ENCODE data around the gene C16orf86.

The C16orf86 gene

DNA sequence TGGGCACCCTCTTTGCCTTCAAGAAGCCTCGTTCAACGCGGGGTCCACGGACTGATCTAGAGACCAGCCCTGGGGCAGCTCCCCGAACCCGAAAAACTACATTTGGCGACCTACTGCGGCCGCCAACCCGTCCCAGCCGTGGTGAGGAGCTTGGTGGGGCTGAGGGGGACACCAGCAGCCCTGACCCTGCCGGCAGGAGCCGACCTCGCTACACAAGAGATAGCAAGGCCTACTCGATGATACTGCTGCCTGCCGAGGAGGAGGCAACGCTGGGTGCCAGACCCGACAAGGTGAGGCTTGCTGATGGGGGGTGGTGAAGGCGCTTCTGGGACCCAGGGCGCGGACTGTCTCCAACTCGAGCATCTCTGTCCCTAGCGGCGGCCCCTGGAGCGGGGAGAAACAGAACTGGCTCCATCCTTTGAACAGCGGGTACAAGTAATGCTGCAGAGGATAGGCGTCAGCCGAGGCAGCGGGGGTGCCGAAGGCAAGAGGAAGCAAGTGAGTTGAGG, 12.2 kb upstream of the C16orf86 start:
- DNase-seq, result no peak

DNA sequence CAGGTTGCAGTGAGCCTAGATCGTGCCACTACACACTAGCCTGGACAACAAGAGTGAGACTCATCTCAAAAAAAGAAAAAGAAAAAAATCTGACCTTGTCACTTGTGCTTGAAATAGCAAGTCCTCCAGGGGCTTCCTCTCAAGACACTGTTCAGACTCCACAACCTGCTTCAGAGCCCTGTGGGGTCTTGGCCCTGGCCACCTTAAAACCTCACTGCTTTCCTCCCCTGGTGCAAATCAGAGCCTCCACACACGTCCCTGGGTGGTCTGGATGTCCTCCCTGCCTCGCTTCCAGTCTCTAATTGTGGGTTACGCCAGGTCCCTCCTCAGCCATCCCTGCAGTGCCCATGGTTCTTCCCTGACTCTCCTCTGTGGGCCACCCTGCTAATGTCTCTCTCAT, 11.3 kb upstream of the C16orf86 start:
- no peak for DNase-seq

DNA sequence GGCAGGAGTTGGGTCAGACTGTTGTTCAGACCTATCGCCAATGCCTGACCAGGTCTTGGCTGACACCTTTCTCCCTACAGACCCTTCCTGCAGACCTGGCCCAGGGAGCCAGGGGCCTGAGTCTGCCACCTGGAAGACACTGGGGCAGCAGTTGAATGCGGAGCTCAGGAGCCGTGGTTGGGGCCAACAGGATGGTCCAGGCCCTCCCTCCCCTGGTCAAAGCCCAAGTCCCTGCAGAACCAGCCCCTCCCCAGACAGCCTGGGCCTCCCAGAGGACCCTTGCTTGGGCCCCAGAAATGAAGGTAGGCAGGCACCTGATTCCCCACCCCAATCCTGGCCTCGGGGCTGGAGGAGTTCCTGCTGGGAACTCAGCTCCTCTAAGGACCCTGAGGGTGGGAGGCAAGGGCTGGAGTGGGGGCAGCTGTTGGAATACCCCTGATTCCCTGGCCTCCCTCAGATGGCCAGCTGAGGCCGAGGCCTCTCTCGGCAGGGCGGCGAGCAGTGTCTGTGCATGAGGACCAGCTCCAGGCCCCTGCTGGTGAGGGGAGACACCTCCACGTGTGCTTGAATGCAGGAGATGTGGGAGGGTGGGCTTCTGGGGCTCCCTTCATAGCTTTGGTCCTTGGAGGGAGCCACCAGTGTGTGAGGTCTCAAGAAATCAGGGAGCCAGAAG, 10.1 kb upstream of the C16orf86 start:
- no peak for DNase-seq

DNA sequence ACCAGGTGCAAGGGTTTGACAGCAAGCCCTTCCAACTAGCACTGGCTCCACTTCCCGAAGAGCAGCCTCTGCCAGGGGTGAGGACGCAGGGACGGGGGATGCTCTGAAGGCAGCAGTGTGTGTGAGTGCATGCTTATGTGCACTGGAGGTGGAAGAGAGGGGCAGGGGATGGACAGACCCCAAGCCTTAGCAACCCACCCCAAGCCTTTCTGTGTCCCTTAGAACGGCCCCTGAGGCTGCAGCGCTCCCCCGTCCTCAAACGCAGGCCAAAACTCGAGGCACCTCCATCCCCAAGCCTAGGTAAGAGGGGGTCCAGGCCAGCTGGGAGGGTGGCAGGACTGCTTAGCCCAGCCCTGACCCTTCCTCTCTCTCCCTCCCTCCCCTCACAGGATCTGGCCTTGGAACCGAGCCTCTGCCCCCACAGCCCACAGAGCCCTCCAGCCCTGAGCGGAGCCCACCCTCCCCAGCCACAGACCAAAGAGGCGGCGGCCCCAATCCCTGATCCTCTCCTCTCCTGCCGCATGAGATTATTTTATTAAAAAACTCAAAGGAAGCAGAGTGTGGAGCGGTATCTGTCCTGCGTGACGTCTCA, 9.5 kb upstream of the C16orf86 start:
- DNase-seq, result no peak

DNA sequence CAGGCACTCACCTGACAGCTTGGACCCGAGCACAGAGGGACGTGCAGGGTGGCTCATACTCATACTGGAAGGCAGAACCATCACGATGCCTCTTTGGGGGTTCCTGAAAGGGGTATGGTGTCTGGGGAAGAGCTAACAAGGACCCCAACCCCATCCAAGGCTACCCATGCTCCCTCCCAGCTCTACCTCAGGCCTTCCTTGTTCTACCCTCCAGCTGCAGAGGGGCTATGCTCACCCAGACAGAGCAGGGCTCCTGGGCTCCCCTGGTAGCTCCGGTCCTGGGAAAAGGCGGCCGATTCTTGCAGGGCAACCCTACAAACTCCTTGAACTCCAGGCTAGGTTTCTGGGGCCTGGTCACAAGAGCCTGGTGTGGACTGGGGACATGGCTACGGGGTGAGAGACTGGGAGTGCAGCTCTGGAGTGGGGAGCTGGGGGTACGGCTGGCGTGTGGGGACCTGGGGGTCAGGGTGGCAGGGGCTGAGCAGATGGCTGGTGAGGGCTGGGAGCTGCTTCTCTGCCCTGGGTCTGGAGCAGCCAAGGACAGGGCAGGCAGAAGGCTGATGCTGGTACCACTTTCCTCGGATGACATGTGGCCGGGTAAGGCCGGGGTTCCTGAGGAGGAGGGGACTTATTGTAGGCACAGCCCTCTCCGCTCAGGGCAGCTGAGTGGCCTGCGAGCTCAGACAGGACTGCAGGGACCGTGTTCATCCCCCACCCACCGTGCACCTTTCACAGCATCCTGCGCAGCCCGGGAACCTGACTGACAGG, 8.7 kb upstream of the C16orf86 start:
- DNase-seq, result no peak

DNA sequence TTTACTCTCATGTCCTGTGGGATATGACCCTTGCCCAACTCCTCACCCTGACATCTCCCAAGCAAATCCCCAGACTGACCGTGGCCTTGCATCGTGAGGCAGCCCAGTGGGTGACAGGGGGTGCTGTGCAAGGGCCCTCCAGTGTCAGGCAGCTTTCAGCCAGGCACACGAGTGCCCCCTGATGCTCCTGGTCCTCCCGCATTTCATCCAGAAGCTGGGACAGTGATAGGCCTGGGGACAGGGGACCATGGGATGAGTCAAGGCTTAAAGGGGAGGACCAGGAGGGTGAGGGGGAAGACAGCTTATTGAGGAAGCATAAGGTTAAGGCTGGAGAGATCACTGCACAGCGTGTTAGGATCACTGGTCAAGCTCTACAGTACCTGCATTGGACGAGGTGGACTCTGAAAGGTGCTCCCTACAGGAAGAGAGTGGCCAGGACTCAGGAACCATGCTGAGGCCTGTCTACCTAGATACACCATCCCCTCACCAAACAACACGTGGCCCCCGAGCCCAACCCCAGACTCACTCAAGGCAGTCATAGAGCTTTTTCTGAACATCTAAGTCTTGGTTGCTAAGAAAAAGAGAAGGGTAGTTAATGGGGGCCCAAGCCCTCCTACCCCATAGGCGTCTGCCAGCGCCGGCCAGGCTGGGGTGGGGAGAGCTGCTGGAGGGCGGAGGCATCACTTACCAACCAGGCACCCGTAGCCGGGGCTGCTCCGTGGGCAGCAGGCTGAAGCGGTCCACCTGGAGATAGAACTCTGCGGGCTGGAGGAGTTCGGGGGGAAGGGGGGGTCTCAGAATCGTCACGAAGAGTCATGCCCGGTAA, 7.6 kb upstream of the C16orf86 start:
- no peak for DNase-seq

DNA sequence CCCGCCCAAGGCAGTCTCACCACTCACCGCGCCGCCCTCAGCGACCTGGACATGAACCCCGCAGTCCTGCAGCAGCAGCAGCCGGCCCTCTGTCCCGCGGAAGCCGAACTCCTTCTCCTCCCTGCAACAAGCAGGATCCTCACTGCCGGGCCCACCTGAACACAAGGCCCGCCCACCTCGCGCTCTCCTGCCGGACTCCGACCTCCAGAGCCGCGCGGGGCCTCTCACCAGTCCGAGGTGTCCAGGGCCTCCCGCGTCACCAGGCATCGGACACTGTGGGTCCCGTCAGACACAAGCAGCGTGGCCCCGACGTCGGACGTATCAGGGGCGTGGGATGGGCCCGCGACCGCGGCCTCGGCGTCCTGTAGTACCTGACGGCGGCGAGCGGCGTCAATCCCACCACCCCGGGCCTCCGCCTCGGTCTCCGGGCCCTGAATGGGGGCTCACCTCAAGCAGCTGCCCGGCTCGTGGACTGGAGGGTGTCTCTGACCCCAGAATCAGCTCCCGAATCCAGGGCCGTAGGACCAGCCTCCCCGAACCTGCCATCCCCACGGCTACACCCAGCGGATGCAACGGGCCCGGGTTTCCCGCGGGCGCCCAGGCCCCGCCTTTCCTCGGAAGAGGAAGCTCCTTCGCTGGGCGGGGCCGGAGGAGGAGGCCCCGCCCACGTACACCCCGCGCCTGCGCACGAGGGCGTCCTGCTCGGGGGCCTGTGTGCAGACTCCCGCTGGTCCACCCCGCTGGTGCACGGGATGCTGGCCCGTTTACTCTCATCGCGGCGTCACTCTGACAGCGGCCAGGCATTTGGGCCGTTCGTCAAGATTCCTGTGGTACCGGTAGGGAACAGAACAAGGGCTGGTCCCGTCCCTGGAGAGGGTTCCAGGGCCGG, 6.7 kb upstream of the C16orf86 start, which contains the start of gene ACD:
Gene ACD, minus strand, starts transcription at position 586 of the 889 bp plus-strand sequence. Its CDS starts 40 bp downstream, at position 546.
- peak; percentile 95 for DNase-seq

DNA sequence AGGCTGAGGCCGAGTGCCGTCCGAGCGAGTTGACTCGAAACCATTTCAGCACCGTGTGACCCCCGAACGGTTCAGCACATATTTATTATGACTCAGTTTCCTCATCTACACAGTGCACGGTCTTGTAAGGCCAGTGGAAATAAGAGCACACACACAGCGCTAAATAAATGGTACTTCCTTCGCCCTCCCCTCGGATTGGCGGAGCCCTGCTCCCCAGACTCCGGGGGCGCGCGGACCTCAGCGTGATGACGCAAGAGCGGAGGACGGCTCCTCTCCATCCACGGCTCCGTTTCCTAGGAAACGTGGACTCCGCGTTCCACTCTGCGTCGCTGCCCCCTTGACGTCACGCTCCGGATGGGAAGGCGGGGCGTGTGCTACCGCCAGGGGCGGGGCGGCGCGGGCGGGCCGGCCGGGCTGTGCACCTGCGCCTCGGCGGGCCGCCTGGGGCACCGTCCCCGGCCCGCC, 6.0 kb upstream of the C16orf86 start, which contains the start of gene PARD6A:
Gene PARD6A, plus strand, starts transcription at position 397 of the 465 bp plus-strand sequence. CDS start 79 bp downstream, outside the sequence.
- peak; percentile 92 for DNase-seq

DNA sequence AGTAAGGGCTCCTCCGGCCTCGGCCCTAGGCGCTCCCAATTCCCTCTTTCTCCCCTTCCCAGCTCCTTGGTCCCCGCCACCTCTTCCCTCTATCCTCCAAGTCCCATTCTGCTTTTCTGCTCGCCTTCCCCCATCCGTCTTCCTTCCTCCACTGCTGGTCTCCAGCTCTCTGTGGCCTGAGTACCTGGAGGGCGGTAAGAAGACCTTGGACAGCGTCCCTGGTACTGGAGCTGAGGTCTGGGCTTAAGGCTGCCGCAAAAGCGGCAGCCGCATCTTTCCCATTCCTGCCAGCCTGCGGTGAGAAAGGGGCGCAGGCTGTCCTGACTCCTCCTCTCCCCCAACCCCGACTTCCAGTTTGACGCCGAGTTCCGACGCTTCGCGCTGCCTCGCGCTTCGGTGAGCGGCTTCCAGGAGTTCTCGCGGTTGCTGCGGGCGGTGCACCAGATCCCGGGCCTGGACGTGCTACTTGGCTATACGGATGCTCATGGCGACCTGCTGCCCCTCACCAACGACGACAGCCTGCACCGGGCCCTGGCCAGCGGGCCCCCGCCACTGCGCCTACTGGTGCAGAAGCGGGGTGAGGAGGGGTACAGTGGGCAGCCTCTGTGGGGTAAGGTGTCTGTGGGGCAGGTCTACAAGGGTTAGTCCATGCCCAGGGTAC, 5.4 kb upstream of the C16orf86 start:
- no peak for DNase-seq

DNA sequence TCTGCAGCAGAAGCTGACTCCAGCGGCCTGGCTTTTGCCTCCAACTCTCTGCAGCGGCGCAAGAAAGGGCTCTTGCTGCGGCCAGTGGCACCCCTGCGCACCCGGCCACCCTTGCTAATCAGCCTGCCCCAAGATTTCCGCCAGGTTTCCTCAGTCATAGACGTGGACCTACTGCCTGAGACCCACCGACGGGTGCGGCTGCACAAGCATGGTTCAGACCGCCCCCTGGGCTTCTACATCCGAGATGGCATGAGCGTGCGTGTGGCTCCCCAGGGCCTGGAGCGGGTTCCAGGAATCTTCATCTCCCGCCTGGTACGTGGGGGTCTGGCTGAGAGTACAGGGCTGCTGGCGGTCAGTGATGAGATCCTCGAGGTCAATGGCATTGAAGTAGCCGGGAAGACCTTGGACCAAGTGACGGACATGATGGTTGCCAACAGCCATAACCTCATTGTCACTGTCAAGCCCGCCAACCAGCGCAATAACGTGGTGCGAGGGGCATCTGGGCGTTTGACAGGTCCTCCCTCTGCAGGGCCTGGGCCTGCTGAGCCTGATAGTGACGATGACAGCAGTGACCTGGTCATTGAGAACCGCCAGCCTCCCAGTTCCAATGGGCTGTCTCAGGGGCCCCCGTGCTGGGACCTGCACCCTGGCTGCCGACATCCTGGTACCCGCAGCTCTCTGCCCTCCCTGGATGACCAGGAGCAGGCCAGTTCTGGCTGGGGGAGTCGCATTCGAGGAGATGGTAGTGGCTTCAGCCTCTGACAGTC, 4.5 kb upstream of the C16orf86 start:
- no peak for DNase-seq

DNA sequence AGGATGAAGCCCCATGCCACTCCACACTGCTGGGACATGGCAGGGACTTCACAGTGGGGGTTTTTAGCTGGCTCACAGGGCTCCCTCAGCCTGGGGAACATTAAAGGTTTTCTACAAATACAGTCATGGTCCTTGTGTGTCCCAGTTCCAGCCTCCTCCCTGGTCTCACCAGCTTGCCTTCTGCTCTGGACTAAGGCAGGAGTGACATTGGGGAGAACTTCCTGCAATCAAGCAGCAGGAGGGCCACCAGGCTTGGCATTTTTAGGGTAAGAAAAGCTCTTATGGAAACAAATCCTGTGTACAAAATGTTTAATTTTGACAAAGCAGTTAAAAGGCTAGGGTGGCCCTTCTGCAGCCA, 4.0 kb upstream of the C16orf86 start:
- no peak for DNase-seq

DNA sequence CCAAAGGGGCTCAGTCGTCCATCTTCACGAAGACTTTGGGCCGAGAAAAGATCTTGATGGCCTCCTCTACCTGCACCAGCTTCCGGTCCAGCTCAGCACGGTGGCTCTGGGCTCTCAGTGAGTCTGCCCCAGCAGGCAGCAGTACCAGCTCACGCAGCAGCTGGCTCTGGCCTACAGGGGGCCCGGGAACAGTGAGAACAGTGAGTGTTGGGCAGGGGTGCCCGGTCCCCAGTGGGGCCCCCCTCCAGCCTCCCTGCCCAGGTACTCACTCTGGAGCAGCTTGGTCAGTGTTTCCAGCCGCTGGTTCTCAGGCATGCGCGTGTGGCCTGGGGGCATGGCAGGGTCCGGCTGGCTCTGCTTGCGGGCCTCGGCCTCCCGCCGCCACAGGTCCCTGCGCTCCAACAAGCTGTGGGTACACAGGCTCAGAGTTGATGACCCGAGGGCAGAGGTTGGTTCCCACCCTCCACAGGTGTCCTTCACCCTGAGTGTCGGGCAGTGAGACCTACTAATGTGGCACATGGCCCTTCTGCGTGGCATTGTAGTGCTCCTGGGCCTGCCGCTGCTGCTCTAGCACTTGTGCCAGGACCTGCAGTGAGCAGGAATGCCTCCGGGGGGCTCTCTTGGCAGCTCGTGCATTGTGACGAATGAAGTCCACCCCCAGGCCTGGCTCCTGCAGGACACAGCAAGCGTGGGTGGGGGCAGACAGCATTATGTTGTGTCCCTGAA, 3.3 kb upstream of the C16orf86 start:
- peak; percentile 40 for DNase-seq

DNA sequence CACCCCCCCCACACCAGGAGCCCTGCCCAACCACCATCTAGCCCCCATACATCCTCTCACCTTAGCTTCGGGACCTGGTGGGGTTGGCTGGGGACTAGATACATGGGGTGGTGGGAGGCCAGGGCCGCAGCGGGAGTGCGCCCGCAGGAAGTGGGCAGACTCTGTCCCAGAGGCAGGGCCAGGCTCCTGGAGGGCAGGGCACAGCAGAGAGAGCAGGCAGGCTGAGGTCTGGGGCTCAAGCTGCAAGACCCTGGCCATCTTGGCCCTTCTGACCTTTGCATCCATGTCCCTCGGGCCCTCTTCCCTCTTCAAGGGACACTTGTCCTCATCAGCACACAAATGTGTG, 2.8 kb upstream of the C16orf86 start:
- DNase-seq, result no peak

DNA sequence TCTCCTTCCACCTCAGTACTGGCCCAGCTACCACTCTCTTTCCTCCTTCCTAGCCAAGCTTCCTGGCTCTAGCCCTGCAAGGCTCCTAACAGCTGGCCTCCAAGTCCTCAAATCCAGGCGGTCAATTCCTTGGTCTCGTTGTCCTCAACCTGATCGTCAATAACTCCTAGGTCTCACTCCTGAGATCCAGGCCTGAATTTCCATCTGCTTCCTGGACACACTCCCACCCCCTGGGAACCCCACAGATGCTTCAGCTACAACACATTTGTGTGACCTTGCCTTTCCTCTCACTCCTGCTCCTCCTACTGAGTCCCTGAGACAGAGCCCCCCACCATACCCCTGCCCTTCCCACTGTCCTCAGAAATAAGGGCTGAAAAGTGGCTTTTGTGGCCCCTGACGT, 2.4 kb upstream of the C16orf86 start:
- DNase-seq, result no peak

DNA sequence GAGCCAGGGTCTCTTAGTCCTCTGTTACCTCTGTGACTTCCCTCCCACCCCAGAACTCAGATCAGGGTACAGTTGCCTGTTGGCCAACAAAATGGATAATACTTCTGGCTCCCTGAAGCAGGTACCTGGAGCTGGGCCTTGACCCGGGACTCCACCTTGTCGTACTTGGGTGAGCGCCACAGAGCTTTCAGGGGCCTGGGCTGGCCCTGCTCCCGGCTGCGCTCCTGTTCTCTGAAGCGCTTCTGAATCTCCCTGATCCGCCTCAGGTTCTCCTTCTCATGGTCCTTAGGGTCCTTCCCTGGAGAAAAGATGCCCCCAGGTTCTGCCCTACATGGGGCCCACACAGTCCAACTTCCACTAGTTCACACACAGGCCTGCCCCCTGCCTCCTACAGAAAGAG, 1.7 kb upstream of the C16orf86 start:
- DNase-seq, result no peak

DNA sequence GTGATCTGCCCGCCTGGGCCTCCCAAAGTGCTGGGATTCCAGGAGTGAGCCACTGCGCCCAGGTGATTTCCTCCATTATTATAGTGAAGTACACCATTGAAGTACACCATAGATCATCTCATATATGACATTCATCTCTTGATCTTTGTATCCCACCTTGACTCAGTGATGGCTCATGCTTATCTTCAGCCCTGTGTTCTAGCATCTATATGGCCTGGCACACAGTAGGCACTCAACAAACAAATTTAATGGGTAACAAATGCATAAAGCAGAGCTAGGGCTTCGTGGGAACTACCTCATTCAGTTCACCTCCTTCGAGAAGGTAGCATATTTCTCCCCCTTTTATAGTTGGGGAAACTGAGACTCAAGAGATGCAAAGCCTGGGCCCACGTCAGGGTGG, 1.0 kb upstream of the C16orf86 start:
- no peak for DNase-seq

DNA sequence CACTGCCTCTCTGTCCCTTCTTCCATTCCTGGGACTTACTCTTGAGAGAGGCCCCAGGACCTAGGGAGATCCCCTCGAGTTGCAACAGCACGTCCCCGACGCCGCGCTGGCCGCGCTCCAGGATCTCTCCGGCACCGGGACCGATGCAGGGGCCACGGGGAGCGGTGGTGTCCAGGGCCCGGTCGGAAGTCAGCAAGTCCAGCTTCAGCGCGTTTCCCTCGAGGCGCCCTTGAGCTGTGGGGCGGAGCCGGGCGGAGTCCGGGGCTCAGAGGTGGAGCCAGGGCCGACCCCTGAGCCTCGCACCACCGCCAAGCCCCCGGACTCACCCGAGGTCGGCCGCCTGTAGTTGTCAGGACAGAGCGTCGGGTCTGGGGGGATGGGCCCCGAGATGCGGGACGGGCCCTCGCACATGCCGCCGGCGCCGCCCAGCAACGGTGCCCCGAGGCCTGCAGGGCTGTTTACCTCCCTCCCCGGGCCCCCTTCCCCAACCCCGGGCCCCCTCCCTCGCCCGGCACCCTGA, 522 bp upstream of the C16orf86 start:
- DNase-seq, result no peak

DNA sequence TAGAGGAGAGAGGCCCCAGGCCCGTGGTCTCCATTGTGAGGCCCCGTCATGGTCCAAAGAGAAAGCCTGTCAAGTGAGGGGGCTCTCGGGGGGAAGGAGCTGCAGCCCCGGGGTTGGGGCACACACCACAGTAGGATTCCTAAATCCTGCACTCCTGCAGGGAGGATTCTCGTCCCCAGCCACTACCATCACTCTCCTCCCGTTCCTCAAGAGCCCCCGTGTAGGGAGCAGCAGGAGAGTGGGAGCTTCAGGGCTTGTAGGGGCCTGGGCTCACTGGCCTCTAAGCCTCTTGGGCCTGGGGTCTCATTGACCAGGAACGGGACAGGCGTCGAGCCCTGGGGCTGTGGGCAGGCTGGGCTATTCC, 821 bp downstream of the C16orf86 start:
- DNase-seq, result no peak

DNA sequence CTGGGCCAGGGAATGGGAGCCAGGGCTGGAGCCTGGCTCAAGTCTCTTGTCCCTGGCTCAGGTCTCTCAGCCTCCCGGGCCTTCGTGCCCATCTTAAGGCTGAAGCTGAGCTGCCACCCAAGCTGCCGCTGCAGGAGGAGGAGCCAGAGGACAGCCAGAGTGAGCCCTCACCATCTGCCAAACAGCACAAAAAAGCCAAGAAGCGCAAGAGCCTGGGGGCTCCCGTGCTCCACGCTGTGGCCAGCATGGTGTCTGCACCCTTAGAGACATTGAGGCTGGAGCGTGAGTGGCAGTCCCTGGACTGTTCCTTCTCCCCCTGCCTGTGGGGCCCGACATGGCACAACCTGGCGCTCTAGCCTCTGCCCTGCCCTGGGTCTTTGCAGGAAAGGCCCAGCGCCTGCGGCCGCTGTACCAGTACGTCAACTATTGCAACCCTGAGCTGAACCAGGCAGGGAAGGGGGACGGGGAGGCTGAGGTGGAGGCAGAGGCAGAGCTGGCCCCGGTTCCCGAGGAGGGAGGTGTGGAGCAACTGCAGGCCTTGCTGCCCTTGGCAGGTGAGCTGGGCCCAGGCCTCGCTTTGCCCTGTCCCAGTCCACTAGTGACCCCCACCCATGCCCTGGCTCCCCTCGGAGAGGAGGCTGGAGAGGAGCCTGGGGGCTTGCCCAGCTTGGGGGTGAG, 1.3 kb downstream of the C16orf86 start:
- DNase-seq, result peak; percentile 79
